Gastrocnemius medialis (tissue), 4 donors: ENCODE measurements around the gene MFSD2B.

Source experiments
- POLR2A ChIP-seq, 2 donors: fragments of 450-650 bp; IDR thresholded peaks; one replicate each; pipeline ENCODE4 v1.6.1; 2017; ENCODE audit warnings: antibody characterized with exemption in 2 of 2, mild to moderate bottlenecking in 2 of 2, moderate library complexity in 2 of 2
- TF ChIP-seq, protein P1 (sequence below), 5 experiments: fragments of 450-650 bp in 3 of 5; fragments of 200-600 bp in 2 of 5; sonication (generic) in 2 of 5; IDR thresholded peaks in 4 of 5; conservative IDR thresholded peaks in 1 of 5; 1 replicate in 4 of 5; 2 replicates in 1 of 5; pipeline ENCODE4 v1.5.1; 2016 to 2019; ENCODE audit warnings: antibody characterized with exemption in 5 of 5, mild to moderate bottlenecking in 3 of 5, moderate library complexity in 3 of 5

DNA sequence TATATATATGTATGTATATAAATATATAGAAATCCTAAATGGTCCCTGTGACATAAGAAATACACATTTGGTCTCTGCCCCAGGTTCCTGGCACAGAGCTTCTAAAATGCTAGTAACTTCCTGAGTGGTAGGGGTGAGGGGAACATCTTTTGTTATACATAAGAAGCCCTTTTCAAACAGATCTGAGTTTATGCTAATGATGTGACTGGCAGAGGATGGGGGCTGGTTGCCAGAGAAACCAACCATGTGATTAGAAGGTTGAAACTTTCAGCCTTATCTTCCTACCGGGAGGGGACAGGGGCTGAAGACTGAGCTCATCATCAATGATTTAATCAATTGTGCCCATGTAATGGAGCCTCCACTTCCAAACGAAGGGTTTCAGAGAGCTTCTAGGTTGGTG, 16.3 kb downstream of the MFSD2B start:
- TF ChIP-seq, protein P1, sequence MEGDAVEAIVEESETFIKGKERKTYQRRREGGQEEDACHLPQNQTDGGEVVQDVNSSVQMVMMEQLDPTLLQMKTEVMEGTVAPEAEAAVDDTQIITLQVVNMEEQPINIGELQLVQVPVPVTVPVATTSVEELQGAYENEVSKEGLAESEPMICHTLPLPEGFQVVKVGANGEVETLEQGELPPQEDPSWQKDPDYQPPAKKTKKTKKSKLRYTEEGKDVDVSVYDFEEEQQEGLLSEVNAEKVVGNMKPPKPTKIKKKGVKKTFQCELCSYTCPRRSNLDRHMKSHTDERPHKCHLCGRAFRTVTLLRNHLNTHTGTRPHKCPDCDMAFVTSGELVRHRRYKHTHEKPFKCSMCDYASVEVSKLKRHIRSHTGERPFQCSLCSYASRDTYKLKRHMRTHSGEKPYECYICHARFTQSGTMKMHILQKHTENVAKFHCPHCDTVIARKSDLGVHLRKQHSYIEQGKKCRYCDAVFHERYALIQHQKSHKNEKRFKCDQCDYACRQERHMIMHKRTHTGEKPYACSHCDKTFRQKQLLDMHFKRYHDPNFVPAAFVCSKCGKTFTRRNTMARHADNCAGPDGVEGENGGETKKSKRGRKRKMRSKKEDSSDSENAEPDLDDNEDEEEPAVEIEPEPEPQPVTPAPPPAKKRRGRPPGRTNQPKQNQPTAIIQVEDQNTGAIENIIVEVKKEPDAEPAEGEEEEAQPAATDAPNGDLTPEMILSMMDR (IDR thresholded peaks at IDR 0.05 in 4 of 5, conservative IDR thresholded peaks at IDR 0.05 in 1 of 5): no peak
- TF ChIP-seq POLR2A (IDR thresholded peaks at IDR 0.05): no peak
